ENCODE data around the gene CABP4.

The CABP4 gene

DNA sequence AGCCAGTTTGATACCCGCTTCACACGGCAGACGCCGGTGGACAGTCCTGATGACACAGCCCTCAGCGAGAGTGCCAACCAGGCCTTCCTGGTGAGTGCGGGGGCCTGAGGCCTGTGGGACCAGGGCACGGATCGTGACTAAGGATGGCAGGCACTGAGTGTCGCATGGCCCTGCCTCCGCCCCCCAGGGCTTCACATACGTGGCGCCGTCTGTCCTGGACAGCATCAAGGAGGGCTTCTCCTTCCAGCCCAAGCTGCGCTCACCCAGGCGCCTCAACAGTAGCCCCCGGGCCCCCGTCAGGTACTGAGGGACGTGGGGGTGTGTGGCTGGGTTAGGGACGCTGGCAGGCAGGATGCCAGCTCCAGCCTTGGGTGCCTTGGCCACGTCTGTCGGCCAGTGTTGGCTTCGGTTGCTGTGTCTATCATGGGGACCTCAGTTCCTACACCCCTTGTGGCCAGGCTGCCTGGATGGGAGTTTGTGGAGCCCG is 20.7 kb upstream of the CABP4 start:
- Histone ChIP-seq H3K4me1 (peaks cover 9% of the 10 kb centered on the region), H3K36me3 (peaks cover 53% of the 10 kb centered on the region), H3K4me3 (ENCODE audit: low read depth, low read length) (no peak overlapping the region), H3K9me3 (no peaks in the 10 kb centered on the region), H3K27me3 (no peaks in the 10 kb centered on the region)
- DNase-seq = no peak
- TF ChIP-seq, protein P1, sequence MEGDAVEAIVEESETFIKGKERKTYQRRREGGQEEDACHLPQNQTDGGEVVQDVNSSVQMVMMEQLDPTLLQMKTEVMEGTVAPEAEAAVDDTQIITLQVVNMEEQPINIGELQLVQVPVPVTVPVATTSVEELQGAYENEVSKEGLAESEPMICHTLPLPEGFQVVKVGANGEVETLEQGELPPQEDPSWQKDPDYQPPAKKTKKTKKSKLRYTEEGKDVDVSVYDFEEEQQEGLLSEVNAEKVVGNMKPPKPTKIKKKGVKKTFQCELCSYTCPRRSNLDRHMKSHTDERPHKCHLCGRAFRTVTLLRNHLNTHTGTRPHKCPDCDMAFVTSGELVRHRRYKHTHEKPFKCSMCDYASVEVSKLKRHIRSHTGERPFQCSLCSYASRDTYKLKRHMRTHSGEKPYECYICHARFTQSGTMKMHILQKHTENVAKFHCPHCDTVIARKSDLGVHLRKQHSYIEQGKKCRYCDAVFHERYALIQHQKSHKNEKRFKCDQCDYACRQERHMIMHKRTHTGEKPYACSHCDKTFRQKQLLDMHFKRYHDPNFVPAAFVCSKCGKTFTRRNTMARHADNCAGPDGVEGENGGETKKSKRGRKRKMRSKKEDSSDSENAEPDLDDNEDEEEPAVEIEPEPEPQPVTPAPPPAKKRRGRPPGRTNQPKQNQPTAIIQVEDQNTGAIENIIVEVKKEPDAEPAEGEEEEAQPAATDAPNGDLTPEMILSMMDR (IDR thresholded peaks at IDR 0.05; ENCODE audit: low read depth, low read length) = no peak

DNA sequence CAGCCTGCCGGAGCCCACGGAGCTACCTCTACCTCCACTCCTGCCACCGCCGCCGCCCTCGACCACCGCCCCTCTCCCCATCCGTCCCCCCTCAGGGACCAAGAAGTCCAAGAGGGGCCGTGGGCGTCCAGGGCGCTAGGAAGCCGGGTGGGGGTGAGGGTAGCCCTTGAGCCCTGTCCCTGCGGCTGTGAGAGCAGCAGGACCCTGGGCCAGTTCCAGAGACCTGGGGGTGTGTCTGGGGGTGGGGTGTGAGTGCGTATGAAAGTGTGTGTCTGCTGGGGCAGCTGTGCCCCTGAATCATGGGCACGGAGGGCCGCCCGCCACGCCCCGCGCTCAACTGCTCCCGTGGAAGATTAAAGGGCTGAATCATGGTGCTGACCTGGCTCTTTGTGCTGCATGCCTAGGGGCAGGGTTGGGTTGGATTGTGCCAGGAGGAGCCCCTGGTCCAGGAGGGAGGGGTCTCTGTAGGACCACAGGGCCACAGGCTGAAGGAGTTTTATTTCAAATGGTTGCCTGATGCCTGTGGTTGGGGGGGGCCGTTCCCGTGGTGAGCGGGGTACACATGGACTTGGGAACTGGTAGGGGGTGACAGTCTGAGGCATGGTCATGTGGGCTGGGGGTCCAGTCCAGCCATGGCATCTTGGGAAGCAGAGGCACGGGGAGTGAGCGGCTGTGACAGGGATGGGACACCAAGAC is 20.0 kb upstream of the CABP4 start:
- peaks cover 9% of the 10 kb centered on the region for H3K4me1 ChIP-seq
- no peaks in the 10 kb centered on the region for H3K9me3 ChIP-seq
- DNase-seq = no peak
- H3K4me3 ChIP-seq (ENCODE audit: low read depth, low read length) = no peak overlapping the region
- H3K36me3 ChIP-seq = peaks cover 51% of the 10 kb centered on the region
- TF ChIP-seq, protein P1 (IDR thresholded peaks at IDR 0.05; ENCODE audit: low read depth, low read length) = no peak
- no peaks in the 10 kb centered on the region for H3K27me3 ChIP-seq

DNA sequence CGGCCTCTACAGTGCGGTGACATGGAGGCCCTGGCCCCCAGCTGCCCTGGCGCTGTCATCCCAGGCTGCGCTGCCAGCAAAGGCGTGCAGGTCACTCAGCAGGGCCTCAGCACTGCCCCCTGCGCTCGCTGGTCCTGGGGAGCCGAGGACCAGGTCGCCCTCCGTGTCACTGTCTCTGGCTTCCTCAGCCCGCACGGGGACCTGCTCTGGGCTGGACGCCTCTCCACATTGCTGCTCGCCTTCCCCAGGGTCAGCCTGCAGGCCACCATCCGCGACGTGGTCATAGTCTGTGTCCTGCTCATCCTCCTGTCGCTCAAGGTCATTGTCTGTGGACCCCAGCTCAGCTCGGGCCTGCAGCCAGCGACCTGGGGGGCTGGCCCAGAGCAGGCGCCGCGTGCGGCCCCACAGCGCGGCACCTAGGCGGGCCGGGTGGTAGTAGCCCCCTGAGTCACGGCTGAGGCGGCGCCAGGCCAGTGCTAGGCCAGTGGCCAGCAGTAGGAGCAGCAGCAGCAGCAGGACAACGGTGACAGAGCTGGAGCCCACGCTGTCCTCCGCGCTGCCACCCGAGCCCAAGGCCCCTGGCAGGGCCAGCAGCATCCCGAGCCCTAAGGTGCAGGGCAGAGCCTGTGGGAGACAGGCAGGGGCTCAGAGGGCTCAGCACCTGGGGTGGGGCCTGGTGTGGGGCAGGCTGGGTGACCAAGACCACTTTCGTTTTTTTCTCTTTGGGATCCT is 19.3 kb upstream of the CABP4 start:
- Histone ChIP-seq H3K36me3 (peaks cover 45% of the 10 kb centered on the region), H3K4me3 (ENCODE audit: low read depth, low read length) (no peak overlapping the region)

DNA sequence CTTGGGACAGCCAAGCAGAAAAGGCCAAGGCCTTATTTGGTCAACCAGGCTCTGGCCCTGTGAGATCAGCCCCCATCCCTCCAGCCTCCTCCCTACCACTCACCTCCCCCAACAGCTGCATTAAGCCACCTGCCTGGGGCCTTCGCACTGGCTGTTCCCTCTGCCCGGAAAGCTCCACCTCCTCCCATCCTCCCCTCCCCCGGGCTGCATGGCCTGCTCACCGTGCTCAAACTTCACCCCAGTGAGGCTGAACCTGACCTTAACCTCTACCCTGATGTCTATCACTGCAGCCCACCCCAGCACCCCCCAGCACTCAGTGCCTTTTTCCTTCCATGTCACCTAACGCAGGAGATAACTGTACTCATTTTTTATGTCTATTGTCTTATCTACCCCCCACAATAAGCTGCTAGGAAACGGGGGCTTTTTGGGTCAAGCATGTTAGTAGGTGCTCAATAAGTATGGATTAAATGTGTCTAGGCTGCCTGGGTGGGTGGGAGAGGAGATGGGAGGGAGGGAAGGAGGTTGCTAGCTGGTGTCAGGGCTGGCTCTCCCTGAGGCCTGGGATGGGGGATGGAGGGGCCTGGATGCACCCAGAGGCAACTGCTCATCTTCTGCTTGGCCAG is 18.6 kb upstream of the CABP4 start:
- H3K36me3 ChIP-seq = peaks cover 39% of the 10 kb centered on the region
- DNase-seq = peak; percentile 57
- TF ChIP-seq, protein P1 (IDR thresholded peaks at IDR 0.05; ENCODE audit: low read depth, low read length) = no peak
- H3K4me1 ChIP-seq = peaks cover 9% of the 10 kb centered on the region
- no peak overlapping the region for H3K4me3 ChIP-seq (ENCODE audit: low read depth, low read length)
- no peaks in the 10 kb centered on the region for H3K27me3 ChIP-seq
- H3K9me3 ChIP-seq = no peaks in the 10 kb centered on the region

More for the DNA sequence above, 19.3 kb upstream of the CABP4 start:
- H3K27me3 ChIP-seq = no peaks in the 10 kb centered on the region
- no peak for DNase-seq
- no peaks in the 10 kb centered on the region for H3K9me3 ChIP-seq
- H3K4me1 ChIP-seq = peaks cover 9% of the 10 kb centered on the region
- TF ChIP-seq, protein P1 (IDR thresholded peaks at IDR 0.05; ENCODE audit: low read depth, low read length) = no peak

DNA sequence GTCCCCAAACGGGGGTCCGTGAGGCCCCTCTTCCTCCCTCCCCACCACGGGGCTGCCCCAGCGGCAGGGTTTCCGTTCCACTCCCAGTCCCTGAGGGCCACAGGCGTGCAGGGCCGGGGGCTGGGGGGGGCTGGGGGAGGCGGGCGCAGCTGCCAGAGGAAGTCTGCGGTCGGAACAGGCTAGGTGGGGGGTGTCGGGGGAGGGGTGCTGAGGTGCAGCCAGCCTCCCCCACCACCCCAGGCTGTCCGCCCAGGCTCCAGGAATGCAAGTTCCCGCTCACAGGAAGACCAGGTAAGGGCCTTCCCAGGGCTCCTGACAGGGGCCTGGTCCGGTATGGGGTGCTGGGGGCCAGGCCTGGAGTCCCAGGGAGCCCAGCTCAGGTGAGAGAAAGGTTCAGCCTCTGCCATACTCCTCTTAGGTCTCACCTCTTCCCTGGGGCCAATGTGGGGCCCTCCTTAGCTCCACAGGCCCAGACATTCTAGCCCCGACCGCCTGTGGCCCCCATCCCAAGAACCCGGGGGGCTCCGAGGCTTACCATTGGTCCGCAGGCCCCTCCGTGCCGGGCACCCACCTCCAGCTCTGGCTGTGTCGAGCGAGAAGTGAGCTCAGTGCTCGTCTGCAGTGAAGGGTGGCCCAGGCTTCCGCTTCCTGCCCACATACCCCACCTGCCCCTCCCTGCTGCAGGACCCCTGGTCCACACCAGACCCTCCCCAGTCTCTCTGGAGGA is 17.9 kb upstream of the CABP4 start, which contains the start of gene PTPRCAP:
Gene PTPRCAP, minus strand, starts transcription at position 601 of the 727 bp plus-strand sequence. Its CDS starts 63 bp downstream, at position 538.
- Histone ChIP-seq H3K4me1 (peaks cover 9% of the 10 kb centered on the region), H3K9me3 (no peaks in the 10 kb centered on the region), H3K27me3 (no peaks in the 10 kb centered on the region), H3K36me3 (peaks cover 37% of the 10 kb centered on the region), H3K4me3 (ENCODE audit: low read depth, low read length) (no peak within 1 kb of the TSS)
- no peak for DNase-seq
- TF ChIP-seq, protein P1 (IDR thresholded peaks at IDR 0.05; ENCODE audit: low read depth, low read length) = no peak

Measured in BE2C (cell line).